HepG2 (cell line): Measurements from ENCODE around the gene TPI1. TPM values are rescaled to one million over a fixed set of nuclear protein-coding genes. Genes with fewer than 3 reads are reported as not detected.

Experiments used
- CEBPZ ChIP-seq: IDR thresholded peaks from 2 replicates; pipeline ENCODE4 v1.6.1; 2012; ENCODE audit warnings: low read length, improper control_type of control experiment
- ETV5 ChIP-seq: IDR thresholded peaks from 2 replicates; pipeline ENCODE4 v1.6.1; 2018; ENCODE audit warnings: missing biosample characterization, missing genetic modification reagents, inconsistent platforms, borderline replicate concordance
- HES4 ChIP-seq: sonication (generic); formaldehyde crosslinking; IDR thresholded peaks from 2 replicates; pipeline ENCODE4 v1.9.0; 2021; ENCODE audit warnings: mild to moderate bottlenecking, missing genetic modification reagents, borderline replicate concordance
- HNRNPH1 ChIP-seq: fragments of 200-400 bp; formaldehyde crosslinking; optimal IDR thresholded peaks from 2 replicates; pipeline ENCODE3; 2017; ENCODE audit warnings: mild to moderate bottlenecking, low read depth, low read length
- MAFG ChIP-seq: sonication (generic); formaldehyde crosslinking; IDR thresholded peaks from 2 replicates; pipeline ENCODE4 v1.5.1; 2020; ENCODE audit warnings: mild to moderate bottlenecking, missing genetic modification reagents
- MAFK ChIP-seq, 2 experiments: IDR thresholded peaks in 1 of 2; conservative IDR thresholded peaks in 1 of 2; 2 replicates each; pipeline ENCODE4 v1.6.1; 2011; ENCODE audit warnings: improper control_type of control experiment in 2 of 2, low read length in 2 of 2
- MED13 ChIP-seq: sonication (generic); formaldehyde crosslinking; IDR thresholded peaks from 2 replicates; pipeline ENCODE4 v1.5.0; 2020; ENCODE audit warnings: missing genetic modification reagents
- NFE2L1 ChIP-seq: sonication (generic); formaldehyde crosslinking; IDR thresholded peaks from 2 replicates; pipeline ENCODE4 v1.4.0; 2020; ENCODE audit warnings: missing genetic modification reagents, mild to moderate bottlenecking, borderline replicate concordance
- PTBP1 ChIP-seq: fragments of 200-400 bp; formaldehyde crosslinking; IDR thresholded peaks from 2 replicates; pipeline ENCODE4 v1.6.1; 2018; ENCODE audit warnings: low read length, low read depth; ENCODE audit not compliant: poor library complexity, severe bottlenecking
- RAD51 ChIP-seq: fragments of 450-650 bp; IDR thresholded peaks from 2 replicates; pipeline ENCODE4 v1.6.1; 2016; ENCODE audit warnings: borderline replicate concordance
- RBFOX2 ChIP-seq: fragments of 200-400 bp; formaldehyde crosslinking; IDR thresholded peaks from 2 replicates; pipeline ENCODE4 v1.6.1; 2017; ENCODE audit warnings: low read depth, mild to moderate bottlenecking, low read length
- SCMH1 ChIP-seq: sonication (generic); formaldehyde crosslinking; IDR thresholded peaks from 2 replicates; pipeline ENCODE4 v1.9.0; 2021; ENCODE audit warnings: missing genetic modification reagents, mild to moderate bottlenecking, borderline replicate concordance
- SOX6 ChIP-seq, 2 experiments: fragments of 450-650 bp in 1 of 2; sonication (generic) in 1 of 2; formaldehyde crosslinking in 1 of 2; IDR thresholded peaks; 2 replicates each; pipeline versions ENCODE4 v1.4.0 to v1.6.1; 2017 to 2020; ENCODE audit warnings: antibody characterized with exemption in 1 of 2, mild to moderate bottlenecking in 1 of 2, missing genetic modification reagents in 1 of 2
- ZFX ChIP-seq: sonication (generic); formaldehyde crosslinking; IDR thresholded peaks from 2 replicates; pipeline ENCODE4 v1.4.0; 2020; ENCODE audit warnings: mild to moderate bottlenecking, low read depth, missing genetic modification reagents, moderate library complexity
- ZFYVE20 ChIP-seq: sonication (generic); formaldehyde crosslinking; IDR thresholded peaks from 2 replicates; pipeline ENCODE4 v1.8.0; 2023; ENCODE audit warnings: low read depth, mild to moderate bottlenecking, moderate library complexity, missing genetic modification reagents, borderline replicate concordance
- ZMYM2 ChIP-seq: sonication (generic); formaldehyde crosslinking; IDR thresholded peaks from 2 replicates; pipeline ENCODE4 v1.8.0; 2022; ENCODE audit warnings: mild to moderate bottlenecking, missing genetic modification reagents
- ZNF547 ChIP-seq: sonication (generic); formaldehyde crosslinking; IDR thresholded peaks from 2 replicates; pipeline ENCODE4 v1.5.1; 2020; ENCODE audit warnings: mild to moderate bottlenecking, missing genetic modification reagents
- ZNF558 ChIP-seq: sonication (generic); formaldehyde crosslinking; IDR thresholded peaks from 2 replicates; pipeline ENCODE4 v1.9.0; 2022; ENCODE audit warnings: mild to moderate bottlenecking, missing genetic modification reagents, borderline replicate concordance
- ZNF672 ChIP-seq: sonication (generic); formaldehyde crosslinking; IDR thresholded peaks from 2 replicates; pipeline ENCODE4 v1.8.1; 2022; ENCODE audit warnings: missing genetic modification reagents
- ZSCAN12 ChIP-seq: sonication (generic); formaldehyde crosslinking; IDR thresholded peaks from 2 replicates; pipeline ENCODE4 v1.9.0; 2021; ENCODE audit warnings: mild to moderate bottlenecking, missing genetic modification reagents
- polyA plus RNA-seq, 8 experiments: library from polyadenylated mRNA; depleted of rRNA in 3 of 8; stranded (reverse) in 7 of 8; unstranded in 1 of 8; fragments of >200 nt; fragmentation: Illumina TruSeq in 4 of 8; extraction: Trizol in 4 of 8; gene quantifications; 2 replicates each; pipeline versions ENCODE4 v1.2.1 to v1.2.3, GENCODE V29; 2011 to 2016; ENCODE audit warnings: low read depth in 4 of 8, missing spikeins in 1 of 8, mixed read lengths in 1 of 8; ENCODE audit not compliant: insufficient read depth in 1 of 8
- total RNA-seq, 5 experiments: library from RNA; depleted of rRNA; stranded (reverse); fragments of >200 nt; fragmentation: Illumina TruSeq; extraction: Trizol; gene quantifications; 2 replicates each; pipeline ENCODE4 v1.2.3, GENCODE V29; 2016; ENCODE audit warnings: low read depth in 1 of 5
- TF ChIP-seq, protein P1 (sequence below): sonication (generic); formaldehyde crosslinking; IDR thresholded peaks from 2 replicates; pipeline ENCODE4 v1.4.0; 2020; ENCODE audit warnings: missing genetic modification reagents, mild to moderate bottlenecking, borderline replicate concordance

Gene TPI1
- total and polyA plus RNA-seq, 2 of the 13 experiments (the other 11 are each of a cell fraction or from before 2014, with no cell fraction given): 945 to 2,535 TPM

DNA sequence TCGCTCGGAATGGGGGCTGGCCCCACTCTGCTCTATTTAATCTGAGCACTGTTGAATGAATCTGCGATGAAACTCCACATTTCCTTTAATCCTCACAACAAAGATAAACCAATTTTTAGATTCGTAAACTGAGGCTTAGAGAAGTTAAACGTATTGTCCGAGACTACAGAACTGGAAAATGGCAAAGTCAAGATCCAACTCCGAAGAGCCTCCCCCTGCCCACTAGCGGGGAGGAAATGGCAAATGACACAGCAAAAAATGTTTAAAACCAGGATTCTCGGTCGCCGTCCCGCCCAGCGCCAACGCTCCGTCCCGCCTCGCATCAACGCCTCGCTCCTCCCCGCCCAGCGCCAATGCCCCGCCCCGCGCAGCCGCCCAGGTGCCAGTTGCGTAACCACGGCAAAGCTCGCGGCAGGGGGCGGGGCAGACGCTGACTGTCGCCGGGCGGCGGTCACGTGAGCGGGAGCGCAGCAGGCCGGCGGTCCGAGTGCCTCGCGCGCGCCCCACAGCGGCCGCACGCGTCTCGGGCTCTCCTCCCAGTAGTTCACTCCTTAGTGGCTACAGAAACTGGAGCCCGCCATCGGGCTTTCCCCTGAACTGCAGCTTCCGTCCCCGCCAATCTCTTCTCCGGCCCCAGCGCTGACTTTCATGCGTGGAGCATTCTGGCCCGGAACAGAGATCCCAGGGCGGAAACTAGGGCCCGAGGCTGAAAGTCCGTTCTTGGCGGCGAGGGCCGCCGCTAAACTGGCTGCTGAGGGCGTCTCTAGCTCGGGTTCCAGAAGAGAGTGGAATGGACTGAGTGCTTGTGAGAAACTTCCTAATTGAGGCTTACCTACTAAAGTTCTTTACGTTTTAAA lies 23.7 kb downstream of the TPI1 start (continued):
- TF ChIP-seq ZSCAN12 (CRISPR knock-in tag): peak; percentile 88; the same call in 1 of the 2 replicates
- no peak for TF ChIP-seq SCMH1
- TF ChIP-seq ETV5 (CRISPR knock-in tag): peak; percentile 27; the same call in 1 of the 2 replicates
- TF ChIP-seq MED13 (CRISPR knock-in tag): no peak
- TF ChIP-seq ZNF672 (CRISPR knock-in tag): no peak
- TF ChIP-seq ZNF558 (CRISPR knock-in tag): 0 out of 2 replicates have a peak, but pooled peaks have one; percentile 39
- TF ChIP-seq RAD51: peak; percentile 62; the same call in 1 of the 2 replicates
- TF ChIP-seq, protein P1, sequence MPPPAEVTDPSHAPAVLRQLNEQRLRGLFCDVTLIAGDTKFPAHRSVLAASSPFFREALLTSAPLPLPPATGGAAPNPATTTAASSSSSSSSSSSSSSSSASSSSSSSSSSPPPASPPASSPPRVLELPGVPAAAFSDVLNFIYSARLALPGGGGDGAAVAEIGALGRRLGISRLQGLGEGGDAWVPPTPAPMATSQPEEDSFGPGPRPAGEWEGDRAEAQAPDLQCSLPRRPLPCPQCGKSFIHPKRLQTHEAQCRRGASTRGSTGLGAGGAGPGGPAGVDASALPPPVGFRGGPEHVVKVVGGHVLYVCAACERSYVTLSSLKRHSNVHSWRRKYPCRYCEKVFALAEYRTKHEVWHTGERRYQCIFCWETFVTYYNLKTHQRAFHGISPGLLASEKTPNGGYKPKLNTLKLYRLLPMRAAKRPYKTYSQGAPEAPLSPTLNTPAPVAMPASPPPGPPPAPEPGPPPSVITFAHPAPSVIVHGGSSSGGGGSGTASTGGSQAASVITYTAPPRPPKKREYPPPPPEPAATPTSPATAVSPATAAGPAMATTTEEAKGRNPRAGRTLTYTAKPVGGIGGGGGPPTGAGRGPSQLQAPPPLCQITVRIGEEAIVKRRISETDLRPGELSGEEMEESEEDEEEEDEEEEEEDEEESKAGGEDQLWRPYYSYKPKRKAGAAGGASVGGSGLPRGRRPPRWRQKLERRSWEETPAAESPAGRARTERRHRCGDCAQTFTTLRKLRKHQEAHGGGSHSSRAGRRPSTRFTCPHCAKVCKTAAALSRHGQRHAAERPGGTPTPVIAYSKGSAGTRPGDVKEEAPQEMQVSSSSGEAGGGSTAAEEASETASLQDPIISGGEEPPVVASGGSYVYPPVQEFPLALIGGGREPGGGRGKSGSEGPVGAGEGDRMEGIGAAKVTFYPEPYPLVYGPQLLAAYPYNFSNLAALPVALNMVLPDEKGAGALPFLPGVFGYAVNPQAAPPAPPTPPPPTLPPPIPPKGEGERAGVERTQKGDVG (CRISPR knock-in tag): no peak; the same call in 1 of the 2 replicates
- TF ChIP-seq PTBP1: peak; percentile 41
- peak; percentile 81 for TF ChIP-seq ZNF547 (CRISPR knock-in tag)
- TF ChIP-seq SOX6 (IDR thresholded peaks at IDR 0.05): no peak
- peak; percentile 59; the same call in 1 of the 2 replicates for TF ChIP-seq SOX6 (CRISPR knock-in tag; IDR thresholded peaks at IDR 0.05)
- peak; percentile 73 to 87 for TF ChIP-seq MAFK (conservative IDR thresholded peaks at IDR 0.05 in 1 of 2, IDR thresholded peaks at IDR 0.05 in 1 of 2; ENCODE audit: low read length in 2 of 2)
- TF ChIP-seq ZFX (CRISPR knock-in tag): peak; percentile 22; the same call in 1 of the 2 replicates
- no peak for TF ChIP-seq CEBPZ
- TF ChIP-seq RBFOX2: peak; percentile 85
- TF ChIP-seq NFE2L1 (CRISPR knock-in tag): peak; percentile 99
- peak; percentile 91 for TF ChIP-seq MAFG (CRISPR knock-in tag)
- no peak for TF ChIP-seq HNRNPH1
- TF ChIP-seq ZMYM2 (CRISPR knock-in tag): peak; percentile 54; the same call in 1 of the 2 replicates
- TF ChIP-seq ZFYVE20 (CRISPR knock-in tag): no peak
- TF ChIP-seq HES4: no peak; the same call in 1 of the 2 replicates
